IPS-20b (cell line): Measurements from ENCODE around the gene CIPC.

ENCODE experiments used
- H3K27ac ChIP-seq: one replicate; pipeline ENCODE4 v1.5.1; 2013; ENCODE audit warnings: low read length
- H3K27me3 ChIP-seq: 2 replicates; pipeline ENCODE4 v1.6.1; 2013; ENCODE audit warnings: mild to moderate bottlenecking, low read length, inconsistent platforms; ENCODE audit not compliant: insufficient read depth
- H3K36me3 ChIP-seq: 2 replicates; pipeline ENCODE4 v1.6.1; 2013; ENCODE audit warnings: low read depth, mild to moderate bottlenecking, inconsistent platforms, low read length, moderate library complexity; ENCODE audit not compliant: insufficient read depth
- H3K4me1 ChIP-seq: 2 replicates; pipeline ENCODE4 v1.6.1; 2013; ENCODE audit warnings: mild to moderate bottlenecking, control low read depth, inconsistent platforms, low read length, moderate library complexity; ENCODE audit not compliant: insufficient read depth
- H3K4me3 ChIP-seq: 2 replicates; pipeline ENCODE4 v1.5.1; 2013; ENCODE audit warnings: mild to moderate bottlenecking, low read length, inconsistent platforms
- H3K9ac ChIP-seq: 2 replicates; pipeline ENCODE4 v1.6.1; 2013; ENCODE audit warnings: low read depth, mild to moderate bottlenecking, inconsistent platforms, low read length, moderate library complexity
- H3K9me3 ChIP-seq: 2 replicates; pipeline ENCODE4 v1.6.1; 2013; ENCODE audit warnings: mild to moderate bottlenecking, low read depth, low read length, inconsistent platforms; ENCODE audit not compliant: insufficient read depth

Gene CIPC

DNA sequence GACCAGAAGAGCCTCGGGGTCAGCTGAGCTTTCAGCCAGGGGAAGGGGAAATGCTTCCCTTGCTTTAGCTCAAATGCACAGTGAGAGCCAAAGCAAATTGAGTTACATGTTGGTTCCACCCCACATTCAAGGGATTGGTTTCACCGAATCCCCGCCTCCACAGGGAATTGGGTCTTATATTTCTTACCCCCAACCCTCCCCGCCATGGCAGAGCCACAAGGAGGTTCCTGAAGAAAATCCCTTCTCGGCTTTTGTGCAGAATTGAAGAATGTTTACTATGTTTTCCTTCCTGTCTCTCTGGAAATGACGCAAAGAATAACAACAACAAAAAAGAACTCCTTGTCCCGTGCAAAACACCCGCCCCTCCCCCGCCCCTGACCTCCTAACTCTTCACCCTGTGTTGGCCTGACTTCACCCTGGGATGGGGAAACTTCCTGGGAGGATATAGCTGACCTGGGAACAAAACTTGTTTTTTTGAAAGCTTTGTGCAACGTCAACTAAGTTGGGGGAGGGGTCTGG lies 21.9 kb upstream of the CIPC start:
- peak overlapping the region; percentile 62; the same call in 1 of the 2 replicates for H3K9ac ChIP-seq
- H3K4me3 ChIP-seq: peak overlapping the region; percentile 56
- H3K27me3 ChIP-seq: no peaks in the 10 kb centered on the region
- no peaks in the 10 kb centered on the region for H3K9me3 ChIP-seq
- H3K4me1 ChIP-seq: peaks cover 13% of the 10 kb centered on the region; the same call in 1 of the 2 replicates
- H3K27ac ChIP-seq: peak overlapping the region; percentile 41
- no peaks in the 10 kb centered on the region for H3K36me3 ChIP-seq

DNA sequence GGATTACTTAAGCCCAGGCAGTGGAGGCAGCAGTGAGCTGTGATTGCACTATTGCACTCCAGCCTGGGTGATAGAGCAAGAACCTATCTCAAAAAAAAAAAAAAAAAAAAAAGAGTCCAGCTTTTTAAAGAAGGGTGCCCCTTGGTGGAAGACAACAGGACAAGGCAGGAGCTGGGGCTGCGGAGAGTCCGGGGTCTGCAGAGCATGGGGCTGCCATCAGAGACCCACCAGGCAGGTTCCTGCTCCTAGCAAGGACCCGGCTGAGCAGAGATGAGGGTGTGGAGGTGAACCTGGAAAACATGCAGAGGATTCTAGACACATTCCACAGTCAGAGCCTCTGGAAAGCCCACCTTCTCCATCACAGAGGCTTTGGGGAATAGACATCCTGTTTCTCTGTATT lies 21.0 kb upstream of the CIPC start:
- peak overlapping the region; percentile 62; the same call in 1 of the 2 replicates for H3K9ac ChIP-seq
- no peak overlapping the region for H3K4me3 ChIP-seq
- peaks cover 13% of the 10 kb centered on the region; the same call in 1 of the 2 replicates for H3K4me1 ChIP-seq
- H3K9me3 ChIP-seq: no peaks in the 10 kb centered on the region
- no peaks in the 10 kb centered on the region for H3K27me3 ChIP-seq
- H3K27ac ChIP-seq: no peak overlapping the region
- no peaks in the 10 kb centered on the region for H3K36me3 ChIP-seq

DNA sequence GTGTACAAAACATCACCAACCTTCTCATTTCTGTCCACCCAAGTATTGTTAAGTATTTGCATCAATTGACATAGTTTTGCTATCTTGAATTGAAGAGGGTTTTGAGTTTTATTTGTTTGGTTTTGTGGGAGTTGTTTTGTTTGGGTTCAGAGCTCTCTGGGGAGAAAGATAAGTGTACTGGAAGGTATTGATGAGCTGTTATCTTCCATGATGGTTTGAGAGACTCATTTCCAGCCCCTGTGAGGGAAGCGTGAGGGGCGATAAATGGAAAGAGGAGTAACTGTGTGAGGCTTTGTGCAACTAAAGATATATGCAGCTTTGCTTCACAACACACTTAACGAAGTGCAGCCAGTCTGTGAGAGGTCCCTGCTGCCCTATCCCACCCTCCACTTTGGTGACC lies 15.7 kb upstream of the CIPC start:
- Histone ChIP-seq H3K27ac (no peak overlapping the region), H3K4me1 (peaks cover 21% of the 10 kb centered on the region), H3K27me3 (no peaks in the 10 kb centered on the region), H3K4me3 (no peak overlapping the region), H3K36me3 (no peaks in the 10 kb centered on the region), H3K9ac (no peak overlapping the region), H3K9me3 (no peaks in the 10 kb centered on the region)

DNA sequence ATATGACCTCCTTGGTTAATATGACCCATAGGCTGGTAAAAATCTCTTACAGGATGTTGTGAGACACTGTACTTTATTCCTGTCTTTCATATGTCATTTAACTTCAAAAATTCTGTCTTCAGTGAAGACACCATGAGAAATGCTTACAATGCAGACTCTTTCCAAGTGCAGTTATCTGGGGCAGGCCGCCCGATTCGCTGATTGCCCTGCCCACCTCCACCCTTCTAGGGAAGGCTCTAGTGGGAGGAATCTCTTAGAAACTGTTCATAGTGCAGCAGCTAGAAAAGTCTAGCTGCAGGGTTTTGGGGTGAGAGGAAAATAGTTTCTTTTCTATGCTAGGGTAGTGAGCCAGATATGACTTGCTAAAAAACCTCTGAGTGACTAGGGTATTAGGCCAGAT lies 15.0 kb upstream of the CIPC start:
- no peak overlapping the region for H3K9ac ChIP-seq
- no peaks in the 10 kb centered on the region for H3K27me3 ChIP-seq
- no peak overlapping the region for H3K4me3 ChIP-seq
- no peak overlapping the region for H3K27ac ChIP-seq
- no peaks in the 10 kb centered on the region for H3K36me3 ChIP-seq
- no peaks in the 10 kb centered on the region for H3K9me3 ChIP-seq
- H3K4me1 ChIP-seq: peaks cover 28% of the 10 kb centered on the region

DNA sequence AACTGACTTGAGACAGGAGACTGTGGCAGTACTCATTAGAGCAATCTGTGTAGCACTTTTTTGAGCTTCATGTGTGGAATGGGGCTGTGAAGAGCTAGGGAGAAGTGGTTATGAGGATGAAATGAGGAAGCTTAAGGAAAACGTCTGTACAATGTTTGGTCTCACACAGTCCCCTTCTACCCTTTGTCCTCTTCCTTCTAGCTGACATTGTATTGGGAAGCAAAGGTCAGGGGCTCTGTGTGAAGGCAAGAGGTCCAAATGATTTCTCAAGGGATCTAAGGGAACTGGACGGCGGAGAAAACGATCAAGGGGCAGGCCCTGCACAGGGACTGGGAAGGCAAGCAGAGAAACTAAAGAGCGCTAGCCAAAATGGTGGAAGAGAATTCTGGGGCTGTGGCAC lies 13.1 kb upstream of the CIPC start:
- H3K9me3 ChIP-seq: no peaks in the 10 kb centered on the region
- no peak overlapping the region for H3K27ac ChIP-seq
- H3K4me1 ChIP-seq: peaks cover 38% of the 10 kb centered on the region
- H3K4me3 ChIP-seq: no peak overlapping the region
- H3K27me3 ChIP-seq: no peaks in the 10 kb centered on the region
- H3K9ac ChIP-seq: peak overlapping the region; percentile 38; the same call in 1 of the 2 replicates
- no peaks in the 10 kb centered on the region for H3K36me3 ChIP-seq

DNA sequence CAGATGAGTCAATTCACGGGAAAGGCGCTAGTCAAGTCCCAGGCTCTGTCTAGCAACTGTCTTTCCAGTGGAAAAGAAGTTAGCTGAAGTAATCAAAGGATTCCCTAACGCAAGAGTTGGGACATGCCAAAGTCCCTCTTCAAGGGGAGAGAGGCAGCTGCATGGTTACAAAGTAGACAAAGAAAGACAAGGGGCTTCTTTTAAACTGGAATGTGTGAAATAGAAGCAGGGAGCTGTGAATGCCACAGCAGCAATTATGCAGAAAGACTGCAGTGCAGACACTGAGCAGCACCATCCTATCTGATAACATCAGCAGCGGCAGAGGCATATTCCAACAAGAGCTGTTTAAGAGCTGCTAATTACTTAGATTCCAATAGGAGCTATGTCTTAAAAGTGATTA lies 12.5 kb upstream of the CIPC start:
- Histone ChIP-seq H3K9me3 (no peaks in the 10 kb centered on the region), H3K36me3 (no peaks in the 10 kb centered on the region), H3K27ac (no peak overlapping the region), H3K4me3 (no peak overlapping the region), H3K9ac (peak overlapping the region; percentile 38; the same call in 1 of the 2 replicates), H3K27me3 (no peaks in the 10 kb centered on the region), H3K4me1 (peaks cover 38% of the 10 kb centered on the region)

DNA sequence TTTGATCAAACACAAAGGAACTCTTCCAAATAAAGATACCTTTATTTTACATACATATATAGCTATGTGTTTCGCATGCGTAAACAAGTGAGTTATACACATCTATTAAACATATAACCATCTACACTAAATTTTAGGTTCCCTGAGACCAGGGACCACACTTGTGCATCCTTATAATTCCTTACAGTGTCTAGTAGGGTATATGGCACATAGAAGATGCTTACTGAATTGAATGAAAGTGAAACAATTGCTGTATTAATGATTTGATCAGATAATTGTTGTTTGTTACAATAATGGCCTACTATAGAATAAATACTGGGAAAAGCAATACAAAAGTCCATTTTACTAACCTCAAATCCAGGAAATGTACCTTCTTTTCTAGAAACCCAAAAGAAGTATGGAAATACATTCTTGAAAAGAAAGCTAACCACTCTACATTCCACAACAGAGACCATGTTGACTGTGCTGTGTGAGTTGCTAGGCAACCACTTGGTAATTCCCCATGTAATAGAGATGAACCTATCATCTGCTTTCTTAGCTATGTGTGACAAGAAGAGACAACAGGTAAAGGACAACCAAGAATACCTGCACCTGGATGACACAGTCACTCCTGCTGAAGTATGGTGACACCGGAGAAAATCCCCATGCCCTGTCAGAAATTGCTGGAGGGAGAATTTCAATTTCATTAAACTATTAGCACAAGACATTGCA lies 11.9 kb upstream of the CIPC start:
- H3K27me3 ChIP-seq: no peaks in the 10 kb centered on the region
- H3K4me1 ChIP-seq: peaks cover 38% of the 10 kb centered on the region
- H3K27ac ChIP-seq: no peak overlapping the region
- H3K36me3 ChIP-seq: no peaks in the 10 kb centered on the region
- peak overlapping the region; percentile 38; the same call in 1 of the 2 replicates for H3K9ac ChIP-seq
- H3K4me3 ChIP-seq: no peak overlapping the region
- peaks cover 4% of the 10 kb centered on the region for H3K9me3 ChIP-seq

DNA sequence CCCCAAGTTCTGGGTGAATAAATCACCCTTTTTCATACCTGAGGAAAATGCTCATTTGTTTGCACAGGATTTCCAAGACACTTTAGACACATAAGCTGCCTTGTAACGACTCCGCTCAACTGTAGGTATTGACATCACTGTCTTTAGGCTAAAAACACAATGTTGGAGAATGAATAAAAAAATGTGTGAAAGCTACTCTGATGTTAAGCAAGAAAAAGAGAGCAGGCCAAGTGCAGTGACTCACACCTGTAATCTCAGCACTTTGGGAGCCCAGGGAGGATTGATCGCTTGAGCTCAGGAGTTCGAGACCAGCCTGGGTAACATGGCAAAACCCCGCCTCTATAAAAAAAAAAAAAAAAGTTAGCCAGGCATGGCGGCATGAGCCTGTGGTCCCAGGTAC lies 11.1 kb upstream of the CIPC start:
- H3K9ac ChIP-seq: no peak overlapping the region
- no peak overlapping the region for H3K27ac ChIP-seq
- H3K4me3 ChIP-seq: no peak overlapping the region
- peaks cover 11% of the 10 kb centered on the region for H3K9me3 ChIP-seq
- peaks cover 38% of the 10 kb centered on the region for H3K4me1 ChIP-seq
- H3K27me3 ChIP-seq: no peaks in the 10 kb centered on the region
- H3K36me3 ChIP-seq: no peaks in the 10 kb centered on the region

DNA sequence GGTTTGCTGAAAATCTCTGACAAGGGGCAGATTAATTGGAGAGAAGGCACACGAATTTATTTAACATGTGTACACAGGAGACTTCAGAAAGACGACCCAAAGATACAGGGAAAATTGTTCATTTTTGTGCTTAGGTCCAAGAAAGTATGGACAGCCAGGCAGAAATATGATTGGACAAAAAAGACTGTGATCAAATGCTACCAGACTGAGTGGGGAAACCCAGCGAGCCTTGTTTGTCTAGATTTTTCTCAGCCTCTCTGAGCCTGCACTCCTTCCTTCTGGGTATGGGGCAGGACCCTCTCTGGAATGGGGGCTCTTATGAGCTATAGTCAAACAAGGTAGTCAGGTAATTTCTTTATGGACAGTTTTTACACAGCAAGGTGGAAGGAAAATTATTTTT lies 10.4 kb upstream of the CIPC start:
- peak overlapping the region; percentile 62; the same call in 1 of the 2 replicates for H3K9ac ChIP-seq
- peak overlapping the region; percentile 57 for H3K27ac ChIP-seq
- peaks cover 11% of the 10 kb centered on the region for H3K9me3 ChIP-seq
- H3K36me3 ChIP-seq: no peaks in the 10 kb centered on the region
- H3K4me3 ChIP-seq: no peak overlapping the region; the same call in 1 of the 2 replicates
- no peaks in the 10 kb centered on the region for H3K27me3 ChIP-seq
- peaks cover 38% of the 10 kb centered on the region for H3K4me1 ChIP-seq

DNA sequence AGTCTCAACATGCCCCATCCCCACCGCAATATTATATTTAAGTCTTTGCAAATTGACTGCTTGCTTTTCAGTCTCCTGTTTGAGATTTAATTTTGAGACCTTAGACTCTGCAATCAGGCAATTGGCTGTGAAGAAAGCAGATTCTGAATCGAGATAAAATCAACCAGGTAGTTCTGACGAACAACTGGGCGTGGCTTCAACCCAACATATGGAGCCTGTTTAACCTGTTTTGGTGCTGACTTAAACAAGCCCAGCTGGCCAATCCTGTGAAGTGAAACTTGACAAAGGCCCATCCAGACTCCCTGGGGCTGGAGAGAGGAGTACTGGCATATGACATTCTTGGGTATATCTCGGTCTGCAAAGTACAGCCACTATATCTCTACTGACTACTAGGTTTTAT lies 9.8 kb upstream of the CIPC start:
- Histone ChIP-seq H3K9me3 (peaks cover 11% of the 10 kb centered on the region), H3K36me3 (no peaks in the 10 kb centered on the region), H3K4me1 (peaks cover 38% of the 10 kb centered on the region), H3K4me3 (peak overlapping the region; percentile 22; the same call in 1 of the 2 replicates), H3K27ac (peak overlapping the region; percentile 57), H3K9ac (peak overlapping the region; percentile 62; the same call in 1 of the 2 replicates), H3K27me3 (no peaks in the 10 kb centered on the region)

DNA sequence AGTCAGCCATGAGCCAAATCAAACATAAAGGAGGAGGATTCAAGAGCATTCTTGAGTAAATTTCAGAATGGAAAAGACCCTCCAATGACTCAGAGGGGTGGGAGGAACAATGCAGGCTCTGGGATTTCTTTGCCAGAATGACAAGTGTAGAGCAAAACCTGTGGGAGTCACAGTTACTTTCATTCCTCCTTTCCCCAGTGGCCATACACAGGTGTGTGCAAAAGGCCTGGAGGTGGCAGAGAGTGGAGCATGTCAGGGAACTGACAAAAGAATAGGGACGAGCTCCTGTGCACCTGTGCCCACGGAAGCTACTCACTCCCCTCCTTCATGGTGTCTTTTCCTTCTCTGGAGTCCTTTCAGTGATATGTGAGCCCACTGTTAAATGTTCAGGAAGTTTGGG lies 9.4 kb upstream of the CIPC start:
- H3K4me1 ChIP-seq: peaks cover 38% of the 10 kb centered on the region
- no peak overlapping the region for H3K27ac ChIP-seq
- H3K4me3 ChIP-seq: peak overlapping the region; percentile 22; the same call in 1 of the 2 replicates

DNA sequence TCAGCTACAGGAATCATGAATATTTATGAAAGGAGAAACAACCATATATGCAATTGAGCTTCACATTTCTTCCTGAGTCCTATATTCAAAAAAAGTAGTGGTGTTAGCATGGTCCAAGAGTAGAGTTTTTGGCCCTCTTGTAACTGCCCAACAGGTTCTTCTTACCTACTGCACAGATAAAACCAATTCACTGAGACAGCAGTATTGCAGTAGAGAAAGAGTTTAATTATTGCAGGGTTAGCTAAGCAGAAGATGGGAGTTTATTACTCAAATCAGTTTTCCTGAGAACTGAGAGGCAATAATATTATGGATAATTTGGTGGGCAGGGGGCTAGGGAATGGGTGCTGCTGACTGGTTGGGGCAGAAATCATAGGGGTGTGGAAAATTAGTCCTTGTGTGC lies 6.5 kb upstream of the CIPC start:
- H3K36me3 ChIP-seq: no peaks in the 10 kb centered on the region
- peaks cover 11% of the 10 kb centered on the region for H3K9me3 ChIP-seq
- H3K27me3 ChIP-seq: no peaks in the 10 kb centered on the region
- H3K27ac ChIP-seq: no peak overlapping the region
- no peak overlapping the region for H3K4me3 ChIP-seq
- H3K4me1 ChIP-seq: peaks cover 22% of the 10 kb centered on the region
- H3K9ac ChIP-seq: no peak overlapping the region

More for the DNA sequence above, 9.4 kb upstream of the CIPC start:
- no peaks in the 10 kb centered on the region for H3K27me3 ChIP-seq
- peaks cover 11% of the 10 kb centered on the region for H3K9me3 ChIP-seq
- H3K36me3 ChIP-seq: no peaks in the 10 kb centered on the region
- H3K9ac ChIP-seq: peak overlapping the region; percentile 6; the same call in 1 of the 2 replicates
